ENCODE data around the gene TRNT1.

DNA sequence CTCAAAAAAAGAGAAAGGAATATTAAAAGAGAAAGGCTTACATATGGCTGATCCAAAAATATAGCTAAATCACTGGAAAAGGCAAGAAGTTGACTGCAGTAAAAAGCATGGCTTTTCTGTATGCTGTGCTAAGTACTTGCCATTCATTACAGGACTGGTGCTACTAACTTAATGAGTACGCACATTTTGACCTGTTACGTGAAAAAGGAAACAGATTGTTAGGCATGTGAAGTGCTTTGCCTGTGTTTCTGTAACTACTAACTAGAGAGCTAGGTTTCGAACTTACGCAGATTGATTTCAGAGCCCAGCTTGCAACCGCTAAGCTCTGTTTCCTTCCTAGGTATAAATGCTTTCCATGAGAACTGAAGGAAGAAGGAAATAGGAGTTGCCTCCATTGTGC, 2.8 kb downstream of the TRNT1 start:
- TF ChIP-seq, protein P1, sequence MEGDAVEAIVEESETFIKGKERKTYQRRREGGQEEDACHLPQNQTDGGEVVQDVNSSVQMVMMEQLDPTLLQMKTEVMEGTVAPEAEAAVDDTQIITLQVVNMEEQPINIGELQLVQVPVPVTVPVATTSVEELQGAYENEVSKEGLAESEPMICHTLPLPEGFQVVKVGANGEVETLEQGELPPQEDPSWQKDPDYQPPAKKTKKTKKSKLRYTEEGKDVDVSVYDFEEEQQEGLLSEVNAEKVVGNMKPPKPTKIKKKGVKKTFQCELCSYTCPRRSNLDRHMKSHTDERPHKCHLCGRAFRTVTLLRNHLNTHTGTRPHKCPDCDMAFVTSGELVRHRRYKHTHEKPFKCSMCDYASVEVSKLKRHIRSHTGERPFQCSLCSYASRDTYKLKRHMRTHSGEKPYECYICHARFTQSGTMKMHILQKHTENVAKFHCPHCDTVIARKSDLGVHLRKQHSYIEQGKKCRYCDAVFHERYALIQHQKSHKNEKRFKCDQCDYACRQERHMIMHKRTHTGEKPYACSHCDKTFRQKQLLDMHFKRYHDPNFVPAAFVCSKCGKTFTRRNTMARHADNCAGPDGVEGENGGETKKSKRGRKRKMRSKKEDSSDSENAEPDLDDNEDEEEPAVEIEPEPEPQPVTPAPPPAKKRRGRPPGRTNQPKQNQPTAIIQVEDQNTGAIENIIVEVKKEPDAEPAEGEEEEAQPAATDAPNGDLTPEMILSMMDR (IDR thresholded peaks at IDR 0.05), result no peak
- no peak for TF ChIP-seq POLR2A (IDR thresholded peaks at IDR 0.05)

Measured in testis (tissue), 2 donors.